ENCODE data around the gene B3GALT6.
A peak's percentile ranks its signal among the peaks of the same experiment; 100 is the strongest.

The B3GALT6 gene

GRCh38 chr1:1270813-1271212 lies 38.8 kb downstream of the B3GALT6 start:
- DNase-seq: no peak

- DNase-seq: no peak
Observed at GRCh38 chr1:1272341-1273208, 40.5 kb downstream of the B3GALT6 start.

GRCh38 chr1:1273209-1273511 lies 41.1 kb downstream of the B3GALT6 start:
- no peak for DNase-seq

GRCh38 chr1:1273512-1274298 lies 41.7 kb downstream of the B3GALT6 start, which contains the start of gene UBE2J2:
UBE2J2 (minus strand) TSS chr1:1273854; CDS start chr1:1267992, 5,862 bp downstream.
- DNase-seq: peak; percentile 93

- DNase-seq: no peak
Observed at GRCh38 chr1:1274299-1274930, 42.4 kb downstream of the B3GALT6 start.

GRCh38 chr1:1274931-1275431 lies 42.9 kb downstream of the B3GALT6 start:
- no peak for DNase-seq

GRCh38 chr1:1275836-1276235 lies 43.8 kb downstream of the B3GALT6 start:
- no peak for DNase-seq

- no peak for DNase-seq
Observed at GRCh38 chr1:1278620-1279019, 46.6 kb downstream of the B3GALT6 start.

GRCh38 chr1:1279028-1279427 lies 47.0 kb downstream of the B3GALT6 start:
- no peak for DNase-seq

- DNase-seq: no peak
Observed at GRCh38 chr1:1280782-1281481, 48.9 kb downstream of the B3GALT6 start.

- DNase-seq: no peak
Observed at GRCh38 chr1:1281533-1282321, 49.7 kb downstream of the B3GALT6 start.

- DNase-seq: no peak
Observed at GRCh38 chr1:1282998-1283397, 51.0 kb downstream of the B3GALT6 start.

GRCh38 chr1:1283821-1284220 lies 51.8 kb downstream of the B3GALT6 start:
- DNase-seq: no peak
